AG04450 (cell line): ENCODE data around the gene POLE. TPM values are rescaled to one million over a fixed set of nuclear protein-coding genes. Genes with fewer than 3 reads are reported as not detected.

Source experiments
- CTCF ChIA-PET: fragments of 300-600, 350-600 bp; formaldehyde crosslinking; extraction: SDS; loops from one replicate; lab custom pipeline; 2022; ENCODE audit warnings: antibody characterized with exemption, inconsistent platforms; lab: Charles Lee
- POLR2A ChIA-PET: fragments of 350-600 bp; formaldehyde crosslinking; extraction: SDS; loops from one replicate; lab custom pipeline; 2021; ENCODE audit warnings: antibody characterized with exemption, inconsistent platforms; lab: Yijun Ruan, JAX
- DNase-seq: peaks from one replicate; pipeline ENCODE4 v3.0.0-alpha.2; 2011; ENCODE audit warnings: low read depth, low spot score
- H3K27ac ChIP-seq: one replicate; pipeline ENCODE4 v1.5.1; 2012; ENCODE audit warnings: low read depth, low read length, control low read depth
- H3K27me3 ChIP-seq: one replicate; pipeline ENCODE4 v1.6.0; 2012; ENCODE audit warnings: low read length; ENCODE audit not compliant: control insufficient read depth, insufficient read depth
- H3K4me3 ChIP-seq: 2 replicates; pipeline ENCODE4 v1.5.1; 2011; ENCODE audit warnings: mild to moderate bottlenecking, low read depth, low read length, control low read depth
- H3K9me3 ChIP-seq: 2 replicates; pipeline ENCODE4 v1.5.1; 2012; ENCODE audit warnings: low read length; ENCODE audit not compliant: control insufficient read depth, insufficient read depth
- CTCF ChIP-seq: IDR thresholded peaks from 2 replicates; pipeline ENCODE4 v1.5.1; 2011; ENCODE audit warnings: low read depth, low read length, control low read depth, inconsistent platforms
- polyA plus RNA-seq: library from polyadenylated mRNA; depleted of rRNA; stranded (reverse); fragments of >200 nt; gene quantifications from 2 replicates; pipeline ENCODE4 v1.2.3, GENCODE V29; 2011

The POLE gene
- polyA plus RNA-seq, 1 experiment: 4.1 TPM

- ChIA-PET CTCF (interaction anchor here (1.0 to 1.4 kb wide), 2 partner anchors 19 kb away, joined by 4 to 5 read pairs; no protein-coding TSS in a partner anchor), POLR2A (no interaction called here)
- no peaks in the 10 kb centered on the region for H3K9me3 ChIP-seq
- TF ChIP-seq CTCF: no peak
- H3K27me3 ChIP-seq: no peaks in the 10 kb centered on the region
- DNase-seq: no peak
- H3K4me3 ChIP-seq: no peak overlapping the region
- no peak overlapping the region for H3K27ac ChIP-seq
Observed at GRCh38 chr12:132657004-132657727, 30.0 kb downstream of the POLE start.

- POLR2A ChIA-PET: no interaction called here
- no peak for DNase-seq
- CTCF ChIA-PET: interaction anchor here (3.8 kb wide), 1 partner anchor 15 kb away, joined by 13 read pairs; no protein-coding TSS in a partner anchor
- TF ChIP-seq CTCF: no peak
- Histone ChIP-seq H3K4me3 (no peak overlapping the region), H3K9me3 (no peaks in the 10 kb centered on the region; the same call in 1 of the 2 replicates), H3K27ac (no peak overlapping the region), H3K27me3 (no peaks in the 10 kb centered on the region)
Observed at GRCh38 chr12:132653567-132654290, 33.4 kb downstream of the POLE start.

- DNase-seq: no peak
- H3K4me3 ChIP-seq: no peak overlapping the region
- POLR2A ChIA-PET: interaction anchor here (0.6 kb wide), 1 partner anchor 104 kb away, joined by 4 read pairs; no protein-coding TSS in a partner anchor
- no peak for TF ChIP-seq CTCF
- H3K9me3 ChIP-seq: no peaks in the 10 kb centered on the region; the same call in 1 of the 2 replicates
- CTCF ChIA-PET: interaction anchor here (3.8 kb wide), 1 partner anchor 13 kb away, joined by 13 read pairs; no protein-coding TSS in a partner anchor
- no peak overlapping the region for H3K27ac ChIP-seq
- H3K27me3 ChIP-seq: no peaks in the 10 kb centered on the region
Observed at GRCh38 chr12:132651444-132652100, 35.6 kb downstream of the POLE start.

GRCh38 chr12:132649226-132649945 lies 37.8 kb downstream of the POLE start:
- ChIA-PET POLR2A (no interaction called here), CTCF (interaction anchor here (1.2 kb wide), 1 partner anchor 11 kb away, joined by 4 read pairs; no protein-coding TSS in a partner anchor)
- no peaks in the 10 kb centered on the region; the same call in 1 of the 2 replicates for H3K9me3 ChIP-seq
- H3K27ac ChIP-seq: no peak overlapping the region
- no peak for DNase-seq
- H3K27me3 ChIP-seq: no peaks in the 10 kb centered on the region
- no peak overlapping the region for H3K4me3 ChIP-seq
- TF ChIP-seq CTCF: no peak
